ENCODE measurements around the gene LRRC71.

GRCh38 chr1:156935505-156936128 is 15.2 kb downstream of the LRRC71 start:
- TF ChIP-seq CTCF (IDR thresholded peaks at IDR 0.05) (no peak), POLR2AphosphoS5 (IDR thresholded peaks at IDR 0.05) (no peak), POLR2A (IDR thresholded peaks at IDR 0.05) (no peak)
